Spleen (tissue), 11 donors: ENCODE measurements around the gene CSNK1E. TPM values are rescaled to one million over a fixed set of nuclear protein-coding genes. Genes with fewer than 3 reads are reported as not detected.

Source experiments
- DNase-seq: peaks from one replicate; pipeline ENCODE4 v3.0.0-alpha.2; 2020
- H3K27ac ChIP-seq, 8 donors: fragments of 200-600 bp; sonication (generic) in 7 of 8; 1 replicate in 4 of 8; 2 replicates in 4 of 8; pipeline versions ENCODE4 v1.5.0 to v1.8.0; 2016 to 2021; ENCODE audit warnings: inconsistent platforms in 4 of 8, mild to moderate bottlenecking in 4 of 8, moderate library complexity in 1 of 8
- H3K27me3 ChIP-seq, 7 donors: fragments of 200-600 bp; sonication (generic) in 6 of 7; replicated peaks in 1 of 7; 1 replicate in 4 of 7; 2 replicates in 3 of 7; pipeline versions ENCODE4 v1.5.0 to v1.8.0; 2016 to 2021; ENCODE audit warnings: inconsistent platforms in 3 of 7, mild to moderate bottlenecking in 1 of 7
- H3K36me3 ChIP-seq, 6 donors: fragments of 200-600 bp; sonication (generic) in 5 of 6; 1 replicate in 4 of 6; 2 replicates in 2 of 6; pipeline versions ENCODE4 v1.5.0 to v1.8.0; 2016 to 2021; ENCODE audit warnings: inconsistent platforms in 2 of 6
- H3K4me1 ChIP-seq, 6 donors: fragments of 200-600 bp; sonication (generic) in 5 of 6; 1 replicate in 3 of 6; 2 replicates in 3 of 6; pipeline versions ENCODE4 v1.5.0 to v1.8.0; 2016 to 2021; ENCODE audit warnings: inconsistent platforms in 3 of 6
- H3K4me3 ChIP-seq, 8 donors: fragments of 200-600 bp; sonication (generic) in 7 of 8; 1 replicate in 4 of 8; 2 replicates in 4 of 8; pipeline versions ENCODE4 v1.5.0 to v1.8.0; 2016 to 2021; ENCODE audit warnings: inconsistent platforms in 4 of 8, mild to moderate bottlenecking in 4 of 8, moderate library complexity in 2 of 8
- H3K9me3 ChIP-seq, 8 donors: fragments of 200-600 bp; sonication (generic) in 7 of 8; 1 replicate in 4 of 8; 2 replicates in 4 of 8; pipeline versions ENCODE4 v1.5.0 to v1.8.0; 2016 to 2021; ENCODE audit warnings: inconsistent platforms in 4 of 8
- CTCF ChIP-seq, 11 experiments: fragments of 200-600 bp in 7 of 11; fragments of 450-650 bp in 4 of 11; sonication (generic) in 4 of 11; IDR thresholded peaks in 8 of 11; conservative IDR thresholded peaks in 3 of 11; 1 replicate in 7 of 11; 2 replicates in 4 of 11; pipeline versions ENCODE4 v1.4.0 to v1.8.0; 2016 to 2021; ENCODE audit warnings: antibody characterized with exemption in 11 of 11, inconsistent platforms in 4 of 11, mild to moderate bottlenecking in 1 of 11
- POLR2A ChIP-seq, 3 donors: fragments of 450-650 bp; IDR thresholded peaks; one replicate each; pipeline ENCODE4 v1.5.1; 2017; ENCODE audit warnings: antibody characterized with exemption in 3 of 3, mild to moderate bottlenecking in 1 of 3
- POLR2AphosphoS5 ChIP-seq, 3 donors: sonication (generic); formaldehyde crosslinking; IDR thresholded peaks; one replicate each; pipeline ENCODE4 v1.5.1; 2017; ENCODE audit warnings: antibody characterized with exemption in 3 of 3
- WGBS, 5 donors: extraction: QIAGEN DNeasy Blood & Tissue Kit in 3 of 5; methylation state at CpG; one replicate each; pipeline versions ENCODE4 v1.1.5 to v1.1.7; 2013 to 2018; 5-methylcytosine and 5-hydroxymethylcytosine counted together
- intact Hi-C: fragments of 100-400 bp; cut with DNase I; formaldehyde crosslinking; loops from one replicate; pipeline ENCODE4 v1.15.0; 2023; ENCODE audit warnings: low total_unique reads
- polyA plus RNA-seq, 3 donors: library from polyadenylated mRNA; stranded (reverse); fragments of 200-250 nt; gene quantifications; one replicate each; pipeline ENCODE4 v1.2.1, GENCODE V29; 2013
- total RNA-seq, 7 donors: library from RNA; depleted of rRNA in 3 of 7; stranded (reverse); fragments of >200 nt in 3 of 7; fragmentation: NEBNext Ultra II Directional in 4 of 7; extraction: Animal tissue kit (Norgen Biotek cat#: 25700) in 4 of 7; gene quantifications; one replicate each; pipeline versions ENCODE4 v1.1.0 to v1.2.1, GENCODE V29; 2016 to 2021
- donor health status: healthy with polysubstance abuse.
- donor health status: DM: no; HTN: no; CAD: no; lungs with moderate emphysema.
- donor health status: DM: no; HTN: no; CAD: no.
- donor health status: Bipolar disorder and iron deficiency.
- donor health status: healthy.
- donor health status: DM: no; HTN: no; CAD: no.
- donor health status: DM: yes; HTN: yes; CAD: no.

Gene CSNK1E
- total and polyA plus RNA-seq, 10 donors: 32.8 to 157 (median 103) TPM

GRCh38 chr22:38289583-38290082 is 27.6 kb downstream of the CSNK1E start:
- Histone ChIP-seq H3K27me3 (no peaks in the 10 kb centered on the region), H3K9me3 (no peaks in the 10 kb centered on the region), H3K4me1 (peaks cover 0 to 31% (median 6%) of the 10 kb centered on the region in 6 donors), H3K36me3 (peaks cover 0 to 52% (median 24%) of the 10 kb centered on the region in 6 donors), H3K27ac (peak overlapping the region; percentile 7 to 74 (median 48)), H3K4me3 (no peak overlapping the region)
- 50 to 77% (median 60%) methylated on average over 7 to 12 of the region's 12 CpGs for WGBS, 5 donors
- DNase-seq: no peak
- intact Hi-C loops: no loop called here
- TF ChIP-seq POLR2AphosphoS5 (IDR thresholded peaks at IDR 0.05): peak; percentile 47 to 66 (median 49)
- TF ChIP-seq CTCF (IDR thresholded peaks at IDR 0.05 in 8 of 11, conservative IDR thresholded peaks at IDR 0.05 in 3 of 11): no peak

- no peaks in the 10 kb centered on the region for H3K9me3 ChIP-seq
- TF ChIP-seq POLR2A (IDR thresholded peaks at IDR 0.05) (no peak), POLR2AphosphoS5 (IDR thresholded peaks at IDR 0.05) (peak in 1 of 3 donors; percentile 36), CTCF (IDR thresholded peaks at IDR 0.05 in 8 of 11, conservative IDR thresholded peaks at IDR 0.05 in 3 of 11) (no peak)
- H3K27me3 ChIP-seq: no peaks in the 10 kb centered on the region
- no peak overlapping the region for H3K27ac ChIP-seq
- no peak for DNase-seq
- H3K4me1 ChIP-seq: peaks cover 0 to 31% (median 11%) of the 10 kb centered on the region in 6 donors
- peaks cover 0 to 27% (median 1%) of the 10 kb centered on the region in 6 donors for H3K36me3 ChIP-seq
- intact Hi-C loops: no loop called here
- 67 to 86% (median 84%) methylated on average over 10 to 11 of the region's 11 CpGs for WGBS, 5 donors
- no peak overlapping the region for H3K4me3 ChIP-seq
These were observed 30.1 kb downstream of the CSNK1E start for GRCh38 chr22:38286915-38287669.

GRCh38 chr22:38285018-38285417 is 32.2 kb downstream of the CSNK1E start:
- intact Hi-C loops: no loop called here
- DNase-seq: no peak
- H3K27me3 ChIP-seq: no peaks in the 10 kb centered on the region
- no peak for TF ChIP-seq CTCF (IDR thresholded peaks at IDR 0.05 in 8 of 11, conservative IDR thresholded peaks at IDR 0.05 in 3 of 11)
- H3K9me3 ChIP-seq: no peaks in the 10 kb centered on the region
- H3K4me3 ChIP-seq: no peak overlapping the region
- no peak overlapping the region for H3K27ac ChIP-seq
- H3K36me3 ChIP-seq: peaks cover 0 to 7% (median 0%) of the 10 kb centered on the region in 6 donors
- 69 to 76% (median 73%) methylated on average over 8 of the region's 8 CpGs for WGBS, 5 donors
- peaks cover 0 to 20% (median 8%) of the 10 kb centered on the region in 6 donors for H3K4me1 ChIP-seq

- H3K4me1 ChIP-seq: peaks cover 0 to 10% (median 4%) of the 10 kb centered on the region in 6 donors
- H3K9me3 ChIP-seq: no peaks in the 10 kb centered on the region
- DNase-seq: no peak
- intact Hi-C loops: no loop called here
- peak in 1 of 3 donors; percentile 20 for TF ChIP-seq POLR2AphosphoS5 (IDR thresholded peaks at IDR 0.05)
- TF ChIP-seq CTCF (IDR thresholded peaks at IDR 0.05 in 8 of 11, conservative IDR thresholded peaks at IDR 0.05 in 3 of 11): no peak
- TF ChIP-seq POLR2A (IDR thresholded peaks at IDR 0.05): no peak
- peak overlapping the region in 5 of 8 donors; percentile 1 to 41 (median 12) for H3K27ac ChIP-seq
- H3K27me3 ChIP-seq: no peaks in the 10 kb centered on the region
- H3K36me3 ChIP-seq: no peaks in the 10 kb centered on the region
- WGBS, 5 donors: 72 to 83% (median 80%) methylated on average over 5 of the region's 5 CpGs
- no peak overlapping the region for H3K4me3 ChIP-seq
These were observed 33.2 kb downstream of the CSNK1E start for GRCh38 chr22:38284042-38284402.
